GM23338 (cell line): Measurements from ENCODE around the gene SCUBE2. TPM values are rescaled to one million over a fixed set of nuclear protein-coding genes. Genes with fewer than 3 reads are reported as not detected.

ENCODE experiments used
- ATAC-seq: fragments of 200-7000 bp; cut with Tn5 transposase; 3 replicates; pipeline ENCODE4 v1.9.1; 2020
- DNase-seq: peaks from one replicate; pipeline ENCODE4 v3.0.0-alpha.2; 2015; ENCODE audit warnings: low spot score
- H2AFZ ChIP-seq: fragments of 200-600 bp; sonication (generic); 2 replicates; pipeline ENCODE4 v1.8.0; 2016; ENCODE audit warnings: antibody characterized with exemption, mild to moderate bottlenecking, moderate library complexity
- H3F3A ChIP-seq: fragments of 200-600 bp; sonication (generic); replicated peaks from 2 replicates; pipeline ENCODE4 v1.8.0; 2017; ENCODE audit warnings: antibody characterized with exemption, mixed run types, low read depth
- H3K27ac ChIP-seq: fragments of 200-600 bp; sonication (generic); 2 replicates; pipeline ENCODE4 v1.6.1; 2016; ENCODE audit warnings: low read depth
- H3K27me3 ChIP-seq: fragments of 200-600 bp; sonication (generic); 2 replicates; pipeline ENCODE4 v1.8.0; 2016; ENCODE audit warnings: mild to moderate bottlenecking, mixed run types, moderate library complexity; ENCODE audit not compliant: insufficient read depth
- H3K36me3 ChIP-seq: fragments of 200-600 bp; sonication (generic); 2 replicates; pipeline ENCODE4 v1.8.0; 2016; ENCODE audit warnings: mild to moderate bottlenecking; ENCODE audit not compliant: insufficient read depth
- H3K4me1 ChIP-seq: fragments of 200-600 bp; sonication (generic); 2 replicates; pipeline ENCODE4 v1.8.0; 2016; ENCODE audit warnings: mild to moderate bottlenecking, moderate library complexity; ENCODE audit not compliant: insufficient read depth
- H3K4me2 ChIP-seq: fragments of 200-600 bp; sonication (generic); 2 replicates; pipeline ENCODE4 v1.7.1; 2017; ENCODE audit warnings: mixed run types
- H3K4me3 ChIP-seq: fragments of 200-600 bp; sonication (generic); 2 replicates; pipeline ENCODE4 v1.6.1; 2016; ENCODE audit warnings: mixed run types
- H3K79me2 ChIP-seq: fragments of 200-600 bp; sonication (generic); replicated peaks from 2 replicates; pipeline ENCODE4 v1.8.0; 2017; ENCODE audit warnings: mild to moderate bottlenecking; ENCODE audit not compliant: insufficient read depth
- H3K9me2 ChIP-seq: fragments of 200-600 bp; sonication (generic); 2 replicates; pipeline ENCODE4 v1.8.0; 2017; ENCODE audit not compliant: insufficient read depth
- H4K20me1 ChIP-seq: fragments of 200-600 bp; sonication (generic); replicated peaks from 2 replicates; pipeline ENCODE4 v1.8.0; 2017; ENCODE audit warnings: mild to moderate bottlenecking; ENCODE audit not compliant: insufficient read depth
- H3K27ac Mint-ChIP-seq: 2 replicates; pipeline ENCODE4 v1.8.0; 2020; ENCODE audit warnings: inconsistent platforms, mild to moderate bottlenecking, moderate library complexity, mixed read lengths
- H3K27me3 Mint-ChIP-seq: 3 replicates; pipeline ENCODE4 v1.8.0; 2022; ENCODE audit warnings: low read depth, mild to moderate bottlenecking, moderate library complexity, mixed read lengths, inconsistent platforms; ENCODE audit not compliant: insufficient read depth, poor library complexity
- H3K36me3 Mint-ChIP-seq: 3 replicates; pipeline ENCODE4 v1.8.0; 2021; ENCODE audit warnings: low read depth, mild to moderate bottlenecking, inconsistent platforms, moderate library complexity, mixed read lengths
- H3K4me1 Mint-ChIP-seq: 3 replicates; pipeline ENCODE4 v1.8.0; 2020; ENCODE audit warnings: mild to moderate bottlenecking, inconsistent platforms, mixed read lengths
- H3K4me3 Mint-ChIP-seq: 3 replicates; pipeline ENCODE4 v1.8.0; 2021; ENCODE audit warnings: moderate library complexity, mild to moderate bottlenecking, inconsistent platforms, mixed read lengths
- H3K9me3 Mint-ChIP-seq: 3 replicates; pipeline ENCODE4 v1.8.0; 2020; ENCODE audit warnings: moderate library complexity, mild to moderate bottlenecking, inconsistent platforms, mixed read lengths
- CREB1 ChIP-seq: fragments of 250-450 bp; sonication (Bioruptor Pico); IDR thresholded peaks from 2 replicates; pipeline ENCODE4 v1.5.0; 2020; ENCODE audit warnings: low read depth, mild to moderate bottlenecking, moderate library complexity
- EZH2 ChIP-seq: fragments of 200-600 bp; sonication (generic); IDR thresholded peaks from one replicate; pipeline ENCODE4 v1.8.0; 2017; ENCODE audit warnings: antibody characterized with exemption, mild to moderate bottlenecking, low read depth; ENCODE audit not compliant: unreplicated experiment
- ZNF114 ChIP-seq: fragments of 250-450 bp; sonication (Bioruptor Pico); IDR thresholded peaks from 2 replicates; pipeline ENCODE4 v1.5.0; 2020; ENCODE audit warnings: mild to moderate bottlenecking, moderate library complexity
- ZNF331 ChIP-seq: fragments of 250-450 bp; sonication (Bioruptor Pico); IDR thresholded peaks from 2 replicates; pipeline ENCODE4 v1.5.0; 2020; ENCODE audit warnings: low read depth, mild to moderate bottlenecking, moderate library complexity
- ZNF462 ChIP-seq: fragments of 250-450 bp; sonication (Bioruptor Pico); IDR thresholded peaks from 2 replicates; pipeline ENCODE4 v1.5.0; 2020; ENCODE audit warnings: mild to moderate bottlenecking, moderate library complexity
- polyA plus RNA-seq: library from polyadenylated mRNA; unstranded; fragments of >200 nt; fragmentation: Nextera tagmentation; extraction: Ambion mirVana; gene quantifications from 2 replicates; pipeline ENCODE4 v1.2.1, GENCODE V29; 2016
- total RNA-seq: library from RNA; depleted of rRNA; stranded (reverse); fragments of >200 nt; shearing (Covaris generic); gene quantifications from 2 replicates; pipeline ENCODE4 v1.2.3, GENCODE V29; 2014
- TF ChIP-seq, protein P1 (sequence below): IDR thresholded peaks from one replicate; pipeline ENCODE4 v1.6.1; 2018; ENCODE audit warnings: antibody characterized with exemption; ENCODE audit not compliant: unreplicated experiment
- TF ChIP-seq, protein P2 (sequence below), 2 experiments: fragments of 200-600 bp in 1 of 2; sonication (generic) in 1 of 2; conservative IDR thresholded peaks; 2 replicates each; pipeline versions ENCODE4 v1.5.1 to v1.6.1; 2016 to 2017; ENCODE audit warnings: antibody characterized with exemption in 2 of 2, low read depth in 2 of 2, mild to moderate bottlenecking in 2 of 2, moderate library complexity in 1 of 2

Gene SCUBE2
- total and polyA plus RNA-seq, 2 experiments from 2014 or later: 0.47 to 0.63 TPM

GRCh38 chr11:9096427-9096826 lies 5.0 kb upstream of the SCUBE2 start (continued):
- TF ChIP-seq, protein P1, sequence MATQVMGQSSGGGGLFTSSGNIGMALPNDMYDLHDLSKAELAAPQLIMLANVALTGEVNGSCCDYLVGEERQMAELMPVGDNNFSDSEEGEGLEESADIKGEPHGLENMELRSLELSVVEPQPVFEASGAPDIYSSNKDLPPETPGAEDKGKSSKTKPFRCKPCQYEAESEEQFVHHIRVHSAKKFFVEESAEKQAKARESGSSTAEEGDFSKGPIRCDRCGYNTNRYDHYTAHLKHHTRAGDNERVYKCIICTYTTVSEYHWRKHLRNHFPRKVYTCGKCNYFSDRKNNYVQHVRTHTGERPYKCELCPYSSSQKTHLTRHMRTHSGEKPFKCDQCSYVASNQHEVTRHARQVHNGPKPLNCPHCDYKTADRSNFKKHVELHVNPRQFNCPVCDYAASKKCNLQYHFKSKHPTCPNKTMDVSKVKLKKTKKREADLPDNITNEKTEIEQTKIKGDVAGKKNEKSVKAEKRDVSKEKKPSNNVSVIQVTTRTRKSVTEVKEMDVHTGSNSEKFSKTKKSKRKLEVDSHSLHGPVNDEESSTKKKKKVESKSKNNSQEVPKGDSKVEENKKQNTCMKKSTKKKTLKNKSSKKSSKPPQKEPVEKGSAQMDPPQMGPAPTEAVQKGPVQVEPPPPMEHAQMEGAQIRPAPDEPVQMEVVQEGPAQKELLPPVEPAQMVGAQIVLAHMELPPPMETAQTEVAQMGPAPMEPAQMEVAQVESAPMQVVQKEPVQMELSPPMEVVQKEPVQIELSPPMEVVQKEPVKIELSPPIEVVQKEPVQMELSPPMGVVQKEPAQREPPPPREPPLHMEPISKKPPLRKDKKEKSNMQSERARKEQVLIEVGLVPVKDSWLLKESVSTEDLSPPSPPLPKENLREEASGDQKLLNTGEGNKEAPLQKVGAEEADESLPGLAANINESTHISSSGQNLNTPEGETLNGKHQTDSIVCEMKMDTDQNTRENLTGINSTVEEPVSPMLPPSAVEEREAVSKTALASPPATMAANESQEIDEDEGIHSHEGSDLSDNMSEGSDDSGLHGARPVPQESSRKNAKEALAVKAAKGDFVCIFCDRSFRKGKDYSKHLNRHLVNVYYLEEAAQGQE: no peak

GRCh38 chr11:9095421-9095820 lies 4.0 kb upstream of the SCUBE2 start:
- peaks cover 25% of the 10 kb centered on the region for H3K27me3 ChIP-seq
- Mint-ChIP-seq H3K27me3 (peaks cover 24% of the 10 kb centered on the region), H3K4me1 (peaks cover 13% of the 10 kb centered on the region), H3K4me3 (no peak overlapping the region), H3K9me3 (no peaks in the 10 kb centered on the region), H3K36me3 (no peaks in the 10 kb centered on the region; the same call in 2 of the 3 replicates), H3K27ac (no peak overlapping the region)
- H3K79me2 ChIP-seq: no peaks in the 10 kb centered on the region
- H3K4me3 ChIP-seq: no peak overlapping the region
- no peaks in the 10 kb centered on the region for H4K20me1 ChIP-seq
- no peaks in the 10 kb centered on the region for H3K36me3 ChIP-seq
- DNase-seq: peak; percentile 35
- TF ChIP-seq, protein P2, sequence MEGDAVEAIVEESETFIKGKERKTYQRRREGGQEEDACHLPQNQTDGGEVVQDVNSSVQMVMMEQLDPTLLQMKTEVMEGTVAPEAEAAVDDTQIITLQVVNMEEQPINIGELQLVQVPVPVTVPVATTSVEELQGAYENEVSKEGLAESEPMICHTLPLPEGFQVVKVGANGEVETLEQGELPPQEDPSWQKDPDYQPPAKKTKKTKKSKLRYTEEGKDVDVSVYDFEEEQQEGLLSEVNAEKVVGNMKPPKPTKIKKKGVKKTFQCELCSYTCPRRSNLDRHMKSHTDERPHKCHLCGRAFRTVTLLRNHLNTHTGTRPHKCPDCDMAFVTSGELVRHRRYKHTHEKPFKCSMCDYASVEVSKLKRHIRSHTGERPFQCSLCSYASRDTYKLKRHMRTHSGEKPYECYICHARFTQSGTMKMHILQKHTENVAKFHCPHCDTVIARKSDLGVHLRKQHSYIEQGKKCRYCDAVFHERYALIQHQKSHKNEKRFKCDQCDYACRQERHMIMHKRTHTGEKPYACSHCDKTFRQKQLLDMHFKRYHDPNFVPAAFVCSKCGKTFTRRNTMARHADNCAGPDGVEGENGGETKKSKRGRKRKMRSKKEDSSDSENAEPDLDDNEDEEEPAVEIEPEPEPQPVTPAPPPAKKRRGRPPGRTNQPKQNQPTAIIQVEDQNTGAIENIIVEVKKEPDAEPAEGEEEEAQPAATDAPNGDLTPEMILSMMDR (conservative IDR thresholded peaks at IDR 0.05; ENCODE audit: low read depth in 2 of 2): peak; percentile 45 to 81
- no peak for TF ChIP-seq CREB1 (CRISPR knock-in tag)
- H2AFZ ChIP-seq: no peak overlapping the region
- no peak for ATAC-seq
- H3K27ac ChIP-seq: no peak overlapping the region
- H3K4me2 ChIP-seq: no peak overlapping the region
- no peaks in the 10 kb centered on the region for H3K4me1 ChIP-seq
- H3F3A ChIP-seq: 0 out of 2 replicates have a peak, but pooled peaks cover 5% of the 10 kb centered on the region
- no peaks in the 10 kb centered on the region for H3K9me2 ChIP-seq

GRCh38 chr11:9094420-9094819 lies 3.0 kb upstream of the SCUBE2 start:
- Mint-ChIP-seq H3K4me1 (peaks cover 20% of the 10 kb centered on the region), H3K27ac (no peak overlapping the region), H3K36me3 (no peaks in the 10 kb centered on the region; the same call in 2 of the 3 replicates), H3K9me3 (no peaks in the 10 kb centered on the region), H3K4me3 (no peak overlapping the region), H3K27me3 (peaks cover 34% of the 10 kb centered on the region)
- 0 out of 2 replicates have a peak, but pooled peaks cover 5% of the 10 kb centered on the region for H3F3A ChIP-seq
- H3K4me2 ChIP-seq: no peak overlapping the region
- H3K27ac ChIP-seq: no peak overlapping the region
- no peak overlapping the region for H2AFZ ChIP-seq
- peaks cover 35% of the 10 kb centered on the region for H3K27me3 ChIP-seq
- H3K36me3 ChIP-seq: no peaks in the 10 kb centered on the region
- H3K4me1 ChIP-seq: peaks cover 7% of the 10 kb centered on the region; the same call in 1 of the 2 replicates
- H4K20me1 ChIP-seq: no peaks in the 10 kb centered on the region
- H3K4me3 ChIP-seq: no peak overlapping the region
- no peaks in the 10 kb centered on the region for H3K79me2 ChIP-seq
- DNase-seq: no peak
- H3K9me2 ChIP-seq: no peaks in the 10 kb centered on the region
- ATAC-seq: no peak
- no peak for TF ChIP-seq EZH2
- no peak for TF ChIP-seq ZNF462 (CRISPR knock-in tag)
- no peak for TF ChIP-seq ZNF331 (CRISPR knock-in tag)
- TF ChIP-seq ZNF114 (CRISPR knock-in tag): no peak
